SK-N-SH treated with all-trans-retinoic acid at 6 μM for 48 hours (cell line): ENCODE measurements around the gene LCORL.

Experiments
- ATAC-seq: fragments of 200-7000 bp; cut with Tn5 transposase; 3 replicates; pipeline ENCODE4 v1.9.1; 2020; ENCODE audit warnings: mild to moderate bottlenecking, moderate library complexity
- ARNTL ChIP-seq: fragments of 450-650 bp; formaldehyde crosslinking; IDR thresholded peaks from 2 replicates; pipeline ENCODE4 v1.5.0; 2020; ENCODE audit warnings: low read depth, mild to moderate bottlenecking, moderate library complexity, borderline replicate concordance
- CREB5 ChIP-seq: fragments of 250-450 bp; sonication (Bioruptor Pico); IDR thresholded peaks from 2 replicates; pipeline ENCODE4 v1.5.1; 2020; ENCODE audit warnings: low read depth, mild to moderate bottlenecking, moderate library complexity
- CSDC2 ChIP-seq: fragments of 250-450 bp; sonication (Bioruptor Pico); IDR thresholded peaks from 2 replicates; pipeline ENCODE4 v1.5.0; 2020; ENCODE audit warnings: mild to moderate bottlenecking, moderate library complexity
- CSRNP3 ChIP-seq: fragments of 250-450 bp; sonication (Bioruptor Pico); IDR thresholded peaks from 2 replicates; pipeline ENCODE4 v1.5.1; 2021; ENCODE audit warnings: mild to moderate bottlenecking, moderate library complexity
- ESRRG ChIP-seq: fragments of 250-450 bp; sonication (Bioruptor Pico); IDR thresholded peaks from 2 replicates; pipeline ENCODE4 v1.6.1; 2021; ENCODE audit warnings: mild to moderate bottlenecking
- GLIS3 ChIP-seq: fragments of 250-450 bp; sonication (Bioruptor Pico); IDR thresholded peaks from 2 replicates; pipeline ENCODE4 v1.5.0; 2020; ENCODE audit warnings: mild to moderate bottlenecking, moderate library complexity
- OSR1 ChIP-seq: fragments of 250-450 bp; sonication (Bioruptor Pico); IDR thresholded peaks from 2 replicates; pipeline ENCODE4 v1.8.0; 2022; ENCODE audit warnings: moderate library complexity, mild to moderate bottlenecking, inconsistent platforms
- PATZ1 ChIP-seq: fragments of 250-450 bp; sonication (Bioruptor Pico); IDR thresholded peaks from 2 replicates; pipeline ENCODE4 v1.8.0; 2020; ENCODE audit warnings: mild to moderate bottlenecking, moderate library complexity, borderline replicate concordance
- POU6F1 ChIP-seq: fragments of 250-450 bp; sonication (Bioruptor Pico); IDR thresholded peaks from 2 replicates; pipeline ENCODE4 v1.8.0; 2021; ENCODE audit warnings: low read depth, mild to moderate bottlenecking, moderate library complexity, borderline replicate concordance
- PPARA ChIP-seq: fragments of 250-450 bp; sonication (Bioruptor Pico); IDR thresholded peaks from 2 replicates; pipeline ENCODE4 v1.5.0; 2020; ENCODE audit warnings: mild to moderate bottlenecking, borderline replicate concordance
- RARB ChIP-seq: fragments of 250-450 bp; sonication (Bioruptor Pico); IDR thresholded peaks from 2 replicates; pipeline ENCODE4 v1.8.0; 2021; ENCODE audit warnings: mild to moderate bottlenecking, moderate library complexity
- SNAI2 ChIP-seq: fragments of 250-450 bp; sonication (Bioruptor Pico); IDR thresholded peaks from 2 replicates; pipeline ENCODE4 v1.5.0; 2020; ENCODE audit warnings: mild to moderate bottlenecking, moderate library complexity
- TCF4 ChIP-seq: fragments of 250-450 bp; sonication (Bioruptor Pico); IDR thresholded peaks from 2 replicates; pipeline ENCODE4 v1.8.0; 2021; ENCODE audit warnings: mild to moderate bottlenecking, moderate library complexity, borderline replicate concordance
- TOX ChIP-seq: fragments of 250-450 bp; sonication (Bioruptor Pico); IDR thresholded peaks from 2 replicates; pipeline ENCODE4 v1.8.0; 2021; ENCODE audit warnings: mild to moderate bottlenecking, moderate library complexity, borderline replicate concordance
- ZC3H10 ChIP-seq: fragments of 250-450 bp; sonication (Bioruptor Pico); IDR thresholded peaks from 2 replicates; pipeline ENCODE4 v1.5.1; 2021; ENCODE audit warnings: mild to moderate bottlenecking, moderate library complexity
- ZFP3 ChIP-seq: fragments of 250-450 bp; sonication (Bioruptor Pico); IDR thresholded peaks from 2 replicates; pipeline ENCODE4 v1.5.0; 2020; ENCODE audit warnings: mild to moderate bottlenecking, moderate library complexity
- ZFP30 ChIP-seq: fragments of 450-650 bp; formaldehyde crosslinking; IDR thresholded peaks from 2 replicates; pipeline ENCODE4 v1.5.0; 2022; ENCODE audit warnings: mild to moderate bottlenecking, moderate library complexity
- ZNF565 ChIP-seq: fragments of 450-650 bp; formaldehyde crosslinking; conservative IDR thresholded peaks from 2 replicates; pipeline ENCODE4 v1.5.0; 2020; ENCODE audit warnings: low read depth, mild to moderate bottlenecking, moderate library complexity
- ZNF70 ChIP-seq: fragments of 450-650 bp; formaldehyde crosslinking; IDR thresholded peaks from 2 replicates; pipeline ENCODE4 v1.5.0; 2020; ENCODE audit warnings: mild to moderate bottlenecking, moderate library complexity
- ZNF8 ChIP-seq: fragments of 450-650 bp; formaldehyde crosslinking; IDR thresholded peaks from 2 replicates; pipeline ENCODE4 v1.5.0; 2020; ENCODE audit warnings: mild to moderate bottlenecking, moderate library complexity

The LCORL gene

GRCh38 chr4:18034099-18034498, 12.5 kb upstream of the LCORL start:
- TF ChIP-seq ZNF70 (CRISPR knock-in tag) (no peak), CREB5 (CRISPR knock-in tag) (no peak), TCF4 (CRISPR knock-in tag) (no peak), ZNF565 (CRISPR knock-in tag) (no peak), TOX (CRISPR knock-in tag) (no peak), ZFP30 (CRISPR knock-in tag) (no peak)
- ATAC-seq, result no peak

GRCh38 chr4:18033111-18034085, 11.8 kb upstream of the LCORL start:
- ATAC-seq, result no peak
- TF ChIP-seq CSDC2 (CRISPR knock-in tag) (no peak), GLIS3 (no peak), OSR1 (no peak), ZNF70 (CRISPR knock-in tag) (no peak), TCF4 (CRISPR knock-in tag) (no peak), SNAI2 (CRISPR knock-in tag) (no peak), ZFP3 (CRISPR knock-in tag) (no peak), ARNTL (no peak), ESRRG (no peak), ZFP30 (CRISPR knock-in tag) (no peak), RARB (CRISPR knock-in tag) (no peak), CSRNP3 (CRISPR knock-in tag) (no peak), PPARA (CRISPR knock-in tag) (no peak), ZNF8 (CRISPR knock-in tag) (no peak)

- TF ChIP-seq ZNF8 (CRISPR knock-in tag), result no peak
- TF ChIP-seq ZNF70 (CRISPR knock-in tag), result no peak
- no peak for TF ChIP-seq POU6F1 (CRISPR knock-in tag)
- no peak for TF ChIP-seq ZNF565 (CRISPR knock-in tag)
- TF ChIP-seq PATZ1 (CRISPR knock-in tag), result no peak
- no peak for TF ChIP-seq CSDC2 (CRISPR knock-in tag)
- no peak for TF ChIP-seq PPARA (CRISPR knock-in tag)
- no peak for TF ChIP-seq ZC3H10 (CRISPR knock-in tag)
- TF ChIP-seq OSR1, result no peak
- no peak for TF ChIP-seq ARNTL
- no peak for TF ChIP-seq CREB5 (CRISPR knock-in tag)
- no peak for TF ChIP-seq GLIS3
- ATAC-seq, result no peak
Observed at GRCh38 chr4:18025288-18025687, 3.7 kb upstream of the LCORL start.
